Epithelial cell of prostate (primary cell): ENCODE data around the gene RABGAP1L.

Source experiments
- DNase-seq: peaks from one replicate; pipeline ENCODE4 v3.0.0-alpha.2; 2011; ENCODE audit warnings: low read depth, low spot score
- H3K27ac ChIP-seq: fragments of 450-650 bp; 2 replicates; pipeline ENCODE4 v1.5.1; 2017; ENCODE audit warnings: mild to moderate bottlenecking

Gene RABGAP1L

GRCh38 chr1:174194461-174194860 lies 35.1 kb downstream of the RABGAP1L start:
- H3K27ac ChIP-seq, result no peak overlapping the region
- DNase-seq, result no peak

- DNase-seq, result no peak
These were observed 37.8 kb downstream of the RABGAP1L start for GRCh38 chr1:174197088-174197487.

GRCh38 chr1:174197547-174197946 lies 38.2 kb downstream of the RABGAP1L start:
- no peak for DNase-seq

More at GRCh38 chr1:174197088-174197487, 37.8 kb downstream of the RABGAP1L start:
- H3K27ac ChIP-seq, result no peak overlapping the region

GRCh38 chr1:174198202-174198601 lies 38.9 kb downstream of the RABGAP1L start:
- no peak for DNase-seq
- no peak overlapping the region for H3K27ac ChIP-seq

More at GRCh38 chr1:174197547-174197946, 38.2 kb downstream of the RABGAP1L start:
- no peak overlapping the region for H3K27ac ChIP-seq

- no peak overlapping the region for H3K27ac ChIP-seq
- no peak for DNase-seq
These were observed 41.4 kb downstream of the RABGAP1L start for GRCh38 chr1:174200746-174201145.

GRCh38 chr1:174204697-174205308 lies 45.5 kb downstream of the RABGAP1L start:
- no peak overlapping the region for H3K27ac ChIP-seq
- no peak for DNase-seq

- no peak overlapping the region for H3K27ac ChIP-seq
- DNase-seq, result no peak
These were observed 47.0 kb downstream of the RABGAP1L start for GRCh38 chr1:174206148-174206836.

- H3K27ac ChIP-seq, result no peak overlapping the region
- no peak for DNase-seq
These were observed 50.2 kb downstream of the RABGAP1L start for GRCh38 chr1:174209347-174210187.

GRCh38 chr1:174211486-174211885 lies 52.2 kb downstream of the RABGAP1L start:
- no peak for DNase-seq
- no peak overlapping the region for H3K27ac ChIP-seq

- H3K27ac ChIP-seq, result no peak overlapping the region
- DNase-seq, result no peak
These were observed 56.4 kb downstream of the RABGAP1L start for GRCh38 chr1:174215766-174216165.

- no peak for DNase-seq
- no peak overlapping the region for H3K27ac ChIP-seq
These were observed 57.9 kb downstream of the RABGAP1L start for GRCh38 chr1:174217248-174217647.

- DNase-seq, result no peak
- H3K27ac ChIP-seq, result no peak overlapping the region
These were observed 58.7 kb downstream of the RABGAP1L start for GRCh38 chr1:174217787-174218574.

- no peak for DNase-seq
- H3K27ac ChIP-seq, result no peak overlapping the region
These were observed 59.7 kb downstream of the RABGAP1L start for GRCh38 chr1:174218983-174219382.

- H3K27ac ChIP-seq, result no peak overlapping the region
- peak; percentile 27 for DNase-seq
These were observed 60.5 kb downstream of the RABGAP1L start for GRCh38 chr1:174219606-174220370.

GRCh38 chr1:174221681-174222080 lies 62.4 kb downstream of the RABGAP1L start:
- peak overlapping the region; percentile 53 for H3K27ac ChIP-seq
- DNase-seq, result no peak

- DNase-seq, result peak; percentile 93
- H3K27ac ChIP-seq, result peak overlapping the region; percentile 53
These were observed 63.0 kb downstream of the RABGAP1L start for GRCh38 chr1:174222166-174222949.

- no peak overlapping the region for H3K27ac ChIP-seq
- DNase-seq, result no peak
These were observed 65.3 kb downstream of the RABGAP1L start for GRCh38 chr1:174224641-174225040.

GRCh38 chr1:174225499-174226204 lies 66.3 kb downstream of the RABGAP1L start:
- no peak overlapping the region for H3K27ac ChIP-seq

More at GRCh38 chr1:174225499-174226204, 66.3 kb downstream of the RABGAP1L start:
- DNase-seq, result no peak
